HG03135 (cell line): ENCODE data around the gene SOX3.

Source experiments
- ATAC-seq: cut with Tn5 transposase; IDR thresholded peaks from one replicate; pipeline ENCODE4 v1.9.1; 2021; ENCODE audit warnings: mild to moderate bottlenecking, moderate library complexity; ENCODE audit not compliant: unreplicated experiment

The SOX3 gene

GRCh38 chrX:140500441-140500840, 4.4 kb downstream of the SOX3 start:
- no peak for ATAC-seq

DNA sequence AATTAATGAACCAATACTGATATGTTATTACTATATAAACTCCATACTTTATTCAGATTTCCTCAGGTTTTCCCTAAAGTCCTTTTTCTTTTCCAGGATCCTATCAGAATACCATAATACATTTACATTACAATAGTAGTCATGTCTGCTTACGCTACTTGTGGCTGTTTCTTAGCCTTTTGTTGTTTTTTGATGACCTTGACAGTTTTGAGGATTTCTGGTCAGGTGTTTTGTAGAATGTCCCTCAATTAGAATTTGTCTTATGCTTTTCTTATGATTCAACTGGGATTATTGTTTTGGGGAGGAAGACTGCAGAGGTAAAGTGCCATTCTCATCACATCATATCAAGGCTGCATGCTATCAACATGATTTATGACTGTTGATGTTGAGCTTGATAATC, 9.1 kb downstream of the SOX3 start:
- ATAC-seq = no peak

GRCh38 chrX:140492066-140492994, 12.5 kb downstream of the SOX3 start:
- ATAC-seq = no peak

DNA sequence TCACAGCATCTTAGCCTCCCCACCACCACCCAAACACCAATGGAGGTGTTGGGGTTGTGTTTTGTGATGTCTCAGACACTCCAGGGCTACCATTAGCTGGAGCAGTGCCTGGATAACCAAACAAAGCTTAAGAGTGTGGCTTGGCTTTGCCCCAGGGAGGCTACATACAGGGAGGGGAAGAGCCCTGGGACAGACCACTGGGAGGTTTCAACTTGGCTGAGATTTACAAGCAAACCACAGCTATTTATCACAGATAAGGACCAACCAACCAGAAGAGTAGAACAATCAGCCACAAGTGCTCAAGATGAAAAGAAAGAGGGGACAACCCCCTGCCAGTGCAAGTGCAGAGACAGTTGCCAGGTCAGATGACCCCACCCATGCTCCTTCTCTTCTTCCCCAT, 24.1 kb downstream of the SOX3 start:
- no peak for ATAC-seq

- ATAC-seq = no peak
Observed at GRCh38 chrX:140477987-140478386, 26.9 kb downstream of the SOX3 start.

GRCh38 chrX:140475025-140475424, 29.8 kb downstream of the SOX3 start:
- ATAC-seq = no peak

- no peak for ATAC-seq
Observed at GRCh38 chrX:140467211-140467610, 37.7 kb downstream of the SOX3 start.
